ENCODE results near the gene KCNMB4.

DNA sequence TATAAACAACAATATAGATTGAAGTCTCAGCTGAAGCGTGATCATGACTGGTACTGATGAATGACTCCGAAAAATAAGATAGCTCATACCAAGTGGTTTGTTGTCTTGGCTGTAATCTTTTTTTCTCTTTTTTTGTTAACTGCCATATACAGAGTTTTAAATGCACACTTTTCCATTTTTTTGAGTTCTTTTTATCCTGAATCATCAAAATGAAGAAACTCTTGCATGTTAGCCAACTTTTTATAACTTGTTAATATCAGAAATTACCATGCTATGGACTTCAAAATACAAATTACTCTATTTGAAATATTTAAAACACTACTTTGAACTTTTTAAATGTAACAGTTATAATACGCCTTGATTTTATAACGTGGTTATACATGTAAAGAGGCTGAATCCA lies 10.1 kb upstream of the KCNMB4 start:
- TF ChIP-seq POLR2AphosphoS5 (IDR thresholded peaks at IDR 0.05; ENCODE audit: low read depth, low read length) (no peak), SIN3A (IDR thresholded peaks at IDR 0.05; ENCODE audit: borderline replicate concordance, insufficient read depth, low read length) (no peak)
- TF ChIP-seq, protein P1, sequence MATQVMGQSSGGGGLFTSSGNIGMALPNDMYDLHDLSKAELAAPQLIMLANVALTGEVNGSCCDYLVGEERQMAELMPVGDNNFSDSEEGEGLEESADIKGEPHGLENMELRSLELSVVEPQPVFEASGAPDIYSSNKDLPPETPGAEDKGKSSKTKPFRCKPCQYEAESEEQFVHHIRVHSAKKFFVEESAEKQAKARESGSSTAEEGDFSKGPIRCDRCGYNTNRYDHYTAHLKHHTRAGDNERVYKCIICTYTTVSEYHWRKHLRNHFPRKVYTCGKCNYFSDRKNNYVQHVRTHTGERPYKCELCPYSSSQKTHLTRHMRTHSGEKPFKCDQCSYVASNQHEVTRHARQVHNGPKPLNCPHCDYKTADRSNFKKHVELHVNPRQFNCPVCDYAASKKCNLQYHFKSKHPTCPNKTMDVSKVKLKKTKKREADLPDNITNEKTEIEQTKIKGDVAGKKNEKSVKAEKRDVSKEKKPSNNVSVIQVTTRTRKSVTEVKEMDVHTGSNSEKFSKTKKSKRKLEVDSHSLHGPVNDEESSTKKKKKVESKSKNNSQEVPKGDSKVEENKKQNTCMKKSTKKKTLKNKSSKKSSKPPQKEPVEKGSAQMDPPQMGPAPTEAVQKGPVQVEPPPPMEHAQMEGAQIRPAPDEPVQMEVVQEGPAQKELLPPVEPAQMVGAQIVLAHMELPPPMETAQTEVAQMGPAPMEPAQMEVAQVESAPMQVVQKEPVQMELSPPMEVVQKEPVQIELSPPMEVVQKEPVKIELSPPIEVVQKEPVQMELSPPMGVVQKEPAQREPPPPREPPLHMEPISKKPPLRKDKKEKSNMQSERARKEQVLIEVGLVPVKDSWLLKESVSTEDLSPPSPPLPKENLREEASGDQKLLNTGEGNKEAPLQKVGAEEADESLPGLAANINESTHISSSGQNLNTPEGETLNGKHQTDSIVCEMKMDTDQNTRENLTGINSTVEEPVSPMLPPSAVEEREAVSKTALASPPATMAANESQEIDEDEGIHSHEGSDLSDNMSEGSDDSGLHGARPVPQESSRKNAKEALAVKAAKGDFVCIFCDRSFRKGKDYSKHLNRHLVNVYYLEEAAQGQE (IDR thresholded peaks at IDR 0.05; ENCODE audit: insufficient read depth in 1 of 2, low read depth in 2 of 2, low read length in 2 of 2), result no peak

All from PFSK-1 (cell line).